Cortex of kidney (tissue), 1 donor: ENCODE measurements around the gene SUPT4H1.

ENCODE experiments used
- DNase-seq: peaks from one replicate; lab custom pipeline; 2025; lab: John Stamatoyannopoulos, UW

The SUPT4H1 gene

GRCh38 chr17:58340405-58340876 lies 11.6 kb downstream of the SUPT4H1 start:
- no peak for DNase-seq

GRCh38 chr17:58339755-58340404 lies 12.1 kb downstream of the SUPT4H1 start:
- no peak for DNase-seq

- DNase-seq = no peak
These were observed 12.9 kb downstream of the SUPT4H1 start for GRCh38 chr17:58338841-58339754.

GRCh38 chr17:58338454-58338840 lies 13.6 kb downstream of the SUPT4H1 start:
- DNase-seq = no peak

DNA sequence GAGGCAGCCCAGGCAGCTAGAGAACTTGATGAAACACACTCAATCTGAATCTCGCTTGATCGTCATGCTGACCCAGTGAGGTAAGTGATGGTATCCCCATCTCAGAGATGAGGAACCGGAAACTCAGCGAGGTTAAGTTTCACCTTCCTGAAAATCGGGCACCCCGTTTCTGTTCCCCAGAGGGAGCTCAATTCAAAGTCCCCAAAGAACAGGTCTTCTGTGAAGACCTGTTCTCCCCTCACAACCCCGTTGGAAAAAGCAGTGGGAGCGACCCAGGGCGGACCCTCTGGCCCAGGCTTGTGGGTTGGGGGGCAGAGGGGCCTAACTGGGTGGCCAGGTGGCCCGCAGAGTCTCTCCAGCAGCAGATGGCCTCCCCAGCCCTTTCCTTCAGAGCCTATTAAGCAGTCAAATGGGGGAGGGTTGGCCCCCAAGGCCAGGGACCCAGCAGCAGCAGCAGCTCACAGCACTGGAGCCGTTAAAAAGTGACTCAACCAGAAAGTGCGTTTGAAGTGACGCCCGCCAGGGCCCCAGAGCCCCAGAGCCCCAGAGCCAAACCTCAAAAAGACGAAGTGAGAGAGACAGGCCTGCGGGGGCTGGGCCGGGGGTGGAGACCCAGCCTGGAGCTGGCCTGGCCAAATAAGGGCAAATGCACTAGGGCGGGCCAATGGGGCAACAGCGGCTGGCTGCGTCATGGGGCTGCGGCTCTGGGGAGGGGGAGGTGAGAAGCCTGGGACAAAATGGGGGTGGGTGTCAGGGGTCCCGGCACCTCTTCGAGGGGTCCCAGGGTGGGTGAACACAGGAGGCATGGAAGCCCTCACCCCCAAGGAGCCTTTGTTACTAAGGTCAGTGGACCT lies 14.2 kb downstream of the SUPT4H1 start:
- DNase-seq = no peak

DNA sequence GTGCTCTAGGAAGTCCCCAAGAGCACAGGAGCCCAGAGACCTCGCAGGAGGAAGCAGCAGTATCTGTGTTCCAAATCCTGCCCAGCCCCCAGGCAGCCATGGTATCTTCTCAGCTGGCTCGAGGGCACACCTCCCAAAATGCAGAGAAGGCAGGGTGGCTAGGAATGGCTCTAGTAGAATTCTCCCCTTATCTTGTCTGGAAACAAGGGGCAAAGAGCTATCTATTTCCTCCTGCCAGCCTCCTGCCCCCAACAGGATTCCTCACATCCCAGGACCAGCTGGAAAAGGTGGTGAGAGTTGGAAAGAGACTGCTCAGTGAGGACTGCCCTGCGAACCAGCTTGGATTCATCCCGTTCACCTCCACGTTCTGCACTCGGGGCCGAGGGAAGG lies 14.8 kb downstream of the SUPT4H1 start:
- no peak for DNase-seq

DNA sequence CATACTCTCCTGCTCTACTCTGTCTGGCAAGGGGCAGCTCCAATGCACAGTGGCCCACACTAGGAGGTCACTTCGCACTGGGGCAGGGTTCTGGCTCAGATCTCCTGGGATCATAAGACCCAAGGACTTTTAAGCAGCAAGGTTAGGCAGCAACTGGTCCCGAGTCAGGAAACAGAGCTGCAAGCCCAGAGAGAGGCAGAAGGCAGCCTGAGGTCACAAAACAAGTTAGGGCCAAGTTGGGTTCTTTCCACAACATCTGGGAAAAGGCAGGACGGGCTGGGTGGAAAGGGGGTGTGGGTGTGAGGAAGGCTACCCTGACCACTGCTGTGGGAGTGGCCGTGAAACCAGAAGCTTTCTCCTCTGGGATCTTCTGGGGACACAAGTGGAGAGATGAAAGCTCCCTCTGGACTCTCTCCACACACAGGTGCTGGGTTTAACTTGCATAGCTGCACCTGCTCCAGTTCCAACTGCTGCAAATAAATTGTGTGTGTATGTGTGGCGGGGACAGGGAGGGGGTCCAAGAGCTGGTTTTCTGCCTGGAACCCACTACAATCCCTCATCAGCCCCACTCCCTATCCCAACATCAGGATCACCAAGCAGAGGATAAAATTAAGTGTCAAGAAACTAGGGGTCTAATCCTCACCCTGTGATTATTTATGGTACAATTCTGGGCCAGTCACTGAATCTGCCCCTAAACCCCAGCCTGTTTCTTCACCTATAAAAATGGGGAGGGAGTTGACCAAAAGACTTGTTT lies 15.4 kb downstream of the SUPT4H1 start:
- DNase-seq = no peak

DNA sequence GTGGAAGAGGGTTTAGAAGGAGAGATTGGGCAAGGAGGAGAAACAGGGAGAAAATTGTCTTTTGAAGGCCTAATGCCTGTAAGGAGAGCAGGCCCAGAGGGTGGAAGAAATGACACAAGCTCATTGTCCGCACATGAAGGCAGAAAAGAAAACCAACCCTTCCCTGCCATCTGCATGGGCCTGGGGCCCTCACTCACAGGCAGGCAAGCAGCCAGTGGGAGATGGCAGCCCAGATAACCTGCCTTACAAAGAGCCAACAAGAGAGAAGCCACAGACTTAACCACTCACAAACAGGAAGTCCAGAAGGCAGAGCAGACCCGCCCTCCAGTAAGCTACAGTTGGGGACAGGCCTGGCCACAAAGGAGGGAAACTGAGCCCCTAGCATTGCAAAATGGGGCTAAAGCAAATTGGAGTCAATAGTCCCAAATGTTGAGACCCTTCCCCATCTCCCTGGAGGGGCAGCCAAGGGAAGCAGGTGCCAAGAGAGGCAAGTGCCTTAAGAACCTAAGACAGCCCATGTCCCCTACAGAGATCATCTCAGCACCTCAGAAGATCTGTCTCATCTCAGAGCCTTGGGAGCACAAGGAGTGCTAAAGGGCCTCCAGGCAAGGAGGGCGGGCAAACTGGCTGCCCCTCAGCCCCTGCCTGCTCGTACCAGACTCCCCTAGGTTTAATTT lies 16.1 kb downstream of the SUPT4H1 start:
- no peak for DNase-seq

GRCh38 chr17:58335061-58335731 lies 16.8 kb downstream of the SUPT4H1 start:
- no peak for DNase-seq

DNA sequence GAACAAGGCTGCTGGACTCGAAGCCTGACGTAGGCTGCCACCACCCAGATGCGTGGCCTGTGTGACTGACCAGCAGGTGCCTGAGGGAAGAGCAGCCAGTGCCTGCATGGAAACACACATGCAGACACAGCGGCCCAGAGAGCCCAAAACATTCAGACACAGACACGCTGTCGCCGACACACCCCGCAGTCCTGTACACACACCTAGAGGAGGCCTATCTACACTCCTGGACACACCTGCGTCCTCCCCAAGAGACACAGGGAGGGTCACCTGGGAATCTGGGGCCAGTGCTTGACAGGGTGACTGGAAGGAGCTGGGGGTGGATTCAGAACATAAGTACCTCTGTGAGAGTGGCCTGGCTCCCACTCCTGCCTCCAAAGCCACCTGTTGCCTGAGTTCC lies 17.3 kb downstream of the SUPT4H1 start:
- no peak for DNase-seq

DNA sequence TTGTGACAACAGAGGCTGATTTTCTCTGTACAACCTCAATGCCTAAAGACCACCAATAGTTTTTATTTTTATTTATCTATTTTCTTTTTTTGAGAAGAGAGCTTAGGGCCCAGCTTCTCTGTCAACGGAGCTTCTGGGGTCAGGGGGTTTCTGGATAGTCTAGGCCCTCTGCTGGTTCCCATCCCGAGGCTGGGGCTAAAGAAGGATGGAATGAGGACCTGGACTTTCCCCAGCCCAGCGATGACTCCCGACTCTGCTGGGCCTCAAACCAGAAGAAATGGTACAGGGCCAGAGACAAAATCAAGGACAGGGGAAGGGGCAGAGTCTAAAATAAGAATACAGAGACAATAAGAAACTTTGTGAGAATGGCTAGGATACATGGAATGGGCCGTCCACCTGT lies 17.7 kb downstream of the SUPT4H1 start:
- no peak for DNase-seq

DNA sequence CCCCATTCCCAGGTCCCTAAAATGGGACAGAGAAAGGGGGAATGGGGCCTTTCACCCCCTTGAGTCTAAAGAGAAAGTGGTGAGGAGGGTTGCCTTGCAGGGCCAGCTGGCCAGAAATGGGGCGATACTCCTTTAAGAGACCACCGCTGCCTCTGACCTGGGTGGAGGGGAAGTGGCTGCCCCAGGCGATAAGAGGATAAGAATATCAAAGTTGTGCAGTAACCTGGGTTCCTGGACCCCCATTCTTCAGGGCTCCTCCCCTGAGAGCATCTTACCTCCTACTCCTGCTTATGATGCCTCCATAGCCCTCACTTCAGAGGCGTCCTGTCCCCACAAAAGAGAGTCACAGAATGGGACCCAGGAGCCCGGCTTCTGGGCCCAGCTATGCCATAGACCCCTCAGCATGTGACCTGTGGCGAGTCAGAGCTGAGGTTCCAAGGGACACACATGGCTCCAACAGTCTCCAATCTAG lies 18.2 kb downstream of the SUPT4H1 start:
- DNase-seq = no peak

DNA sequence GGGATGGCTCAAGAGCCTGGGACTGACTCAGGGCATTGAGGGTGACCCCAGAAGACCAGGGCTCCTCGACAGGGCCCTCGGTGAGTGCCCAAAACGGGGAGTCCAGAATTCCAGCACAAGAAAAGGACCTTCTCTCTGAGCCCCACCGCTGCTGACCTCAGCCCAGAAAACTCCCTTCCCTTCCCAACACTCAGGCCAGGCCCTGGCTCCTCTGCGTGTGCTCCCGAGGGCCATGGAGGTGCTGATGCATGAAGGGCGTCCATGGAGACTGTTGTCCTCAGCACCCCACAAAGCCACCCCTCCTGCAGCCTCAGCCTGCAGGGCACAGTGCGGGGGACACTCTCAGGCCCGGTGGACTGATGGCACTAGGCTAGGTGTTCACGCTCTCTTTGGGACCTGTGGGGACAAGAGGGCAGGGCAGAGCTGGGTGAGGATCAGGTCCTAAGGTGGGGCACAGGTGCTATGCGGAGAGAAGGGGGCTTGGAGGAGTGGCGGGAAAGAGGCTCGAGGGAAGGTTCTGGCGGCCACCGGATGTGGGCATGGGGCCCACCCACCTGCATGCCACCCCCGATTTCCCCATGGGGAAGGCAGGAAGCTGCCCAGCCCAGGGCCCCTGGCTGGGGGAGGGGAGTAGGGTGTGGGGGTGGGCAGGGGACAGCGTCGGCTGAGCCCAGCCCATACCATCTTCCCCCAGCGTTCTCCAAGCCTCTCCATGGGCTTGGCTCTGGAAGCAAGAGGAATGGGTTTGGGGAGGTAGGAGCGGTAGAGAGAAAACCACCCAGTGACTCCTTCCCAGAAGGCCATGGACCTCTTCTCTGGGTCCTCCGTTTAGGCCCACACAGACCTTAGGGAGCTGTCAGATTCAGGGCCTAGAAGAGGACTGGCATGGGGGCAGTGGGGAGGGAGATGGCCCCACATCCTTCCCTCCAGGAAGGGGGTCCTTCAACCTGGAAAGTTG lies 18.9 kb downstream of the SUPT4H1 start:
- DNase-seq = no peak

- DNase-seq = no peak
These were observed 19.9 kb downstream of the SUPT4H1 start for GRCh38 chr17:58331815-58332777.

DNA sequence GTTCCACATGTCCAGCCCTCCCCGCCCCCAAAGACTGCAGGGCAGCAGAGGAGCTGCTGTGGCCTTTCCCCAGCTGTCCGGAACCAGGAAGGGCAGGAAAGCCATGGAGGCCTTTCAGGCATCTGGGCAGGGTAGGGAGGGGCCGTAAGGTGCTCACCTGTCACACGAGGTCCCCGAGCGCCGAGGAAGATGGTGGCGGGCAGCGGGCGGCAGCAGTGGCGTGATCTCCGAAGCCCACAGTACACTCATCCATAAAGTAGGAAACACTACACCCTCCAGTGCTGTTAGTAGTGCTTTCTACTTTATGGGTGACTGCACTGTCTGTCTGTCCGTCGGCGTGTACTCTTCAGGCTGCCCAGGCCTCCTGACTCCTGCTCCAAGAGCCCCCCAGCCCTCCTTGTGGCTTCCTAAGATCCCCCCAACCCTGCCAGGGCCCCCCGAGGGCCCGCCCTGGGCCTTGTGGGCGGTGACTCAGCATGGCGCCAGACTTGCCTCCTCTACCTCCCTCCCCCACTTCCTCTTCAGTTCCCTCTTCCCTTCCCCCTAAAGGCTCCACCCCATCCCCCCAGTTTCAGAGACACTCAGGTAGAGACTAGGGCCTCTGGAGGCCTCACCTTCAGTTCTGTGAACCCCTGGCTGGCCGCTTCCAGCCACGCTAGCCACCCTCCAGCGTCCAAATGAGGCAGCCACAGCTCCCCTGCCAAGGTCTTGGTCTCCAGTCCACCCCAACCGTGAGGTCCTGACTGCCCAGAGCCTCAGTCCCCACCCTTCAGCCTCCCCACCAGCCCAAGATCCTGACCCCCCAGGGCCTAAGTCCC lies 20.8 kb downstream of the SUPT4H1 start:
- no peak for DNase-seq

- DNase-seq = no peak
These were observed 21.4 kb downstream of the SUPT4H1 start for GRCh38 chr17:58330538-58330996.
